Vagina (tissue), 2 donors: ENCODE results near the gene BST1. TPM values are rescaled to one million over a fixed set of nuclear protein-coding genes. Genes with fewer than 3 reads are reported as not detected.
A peak's percentile ranks its signal among the peaks of the same experiment; 100 is the strongest.

ENCODE experiments used
- DNase-seq, 2 donors: peaks; one replicate each; pipeline ENCODE4 v3.0.0-alpha.2; 2017; ENCODE audit errors: extremely low spot score in 2 of 2
- H3K27ac ChIP-seq: fragments of 200-600 bp; sonication (generic); one replicate; pipeline ENCODE4 v1.5.1; 2019
- H3K27me3 ChIP-seq: fragments of 200-600 bp; sonication (generic); one replicate; pipeline ENCODE4 v1.5.1; 2019
- H3K36me3 ChIP-seq, 2 donors: fragments of 200-600 bp; sonication (generic); one replicate each; pipeline ENCODE4 v1.5.1; 2017 to 2019
- H3K4me1 ChIP-seq: fragments of 200-600 bp; sonication (generic); one replicate; pipeline ENCODE4 v1.5.1; 2019
- H3K4me3 ChIP-seq, 2 donors: fragments of 200-600 bp; sonication (generic); 1 replicate in 1 of 2; 2 replicates in 1 of 2; pipeline ENCODE4 v1.5.1; 2016 to 2019
- H3K9me3 ChIP-seq: fragments of 200-600 bp; sonication (generic); one replicate; pipeline ENCODE4 v1.5.1; 2019
- POLR2A ChIP-seq, 2 donors: fragments of 450-650 bp; IDR thresholded peaks; one replicate each; pipeline ENCODE4 v1.6.1; 2017; ENCODE audit warnings: antibody characterized with exemption in 2 of 2, mild to moderate bottlenecking in 2 of 2, moderate library complexity in 2 of 2
- POLR2AphosphoS5 ChIP-seq, 2 donors: sonication (generic); formaldehyde crosslinking; IDR thresholded peaks; one replicate each; pipeline ENCODE4 v1.9.0; 2017; ENCODE audit warnings: antibody characterized with exemption in 2 of 2, mild to moderate bottlenecking in 2 of 2, low read depth in 1 of 2; ENCODE audit not compliant: insufficient read depth in 1 of 2
- intact Hi-C: fragments of 100-400 bp; cut with DNase I; formaldehyde crosslinking; loops from one replicate; pipeline ENCODE4 v1.15.1; 2023
- total RNA-seq: library from RNA; depleted of rRNA; stranded (reverse); fragments of >200 nt; gene quantifications from one replicate; pipeline ENCODE4 v1.2.3, GENCODE V29; 2016
- TF ChIP-seq, protein P1 (sequence below), 3 experiments: fragments of 450-650 bp in 2 of 3; fragments of 200-600 bp in 1 of 3; sonication (generic) in 1 of 3; IDR thresholded peaks; one replicate each; pipeline ENCODE4 v1.5.1; 2017 to 2019; ENCODE audit warnings: antibody characterized with exemption in 3 of 3, mild to moderate bottlenecking in 2 of 3, moderate library complexity in 2 of 3

BST1 gene
- total RNA-seq, 1 donor from 2014 or later, result 5.2 TPM

DNA sequence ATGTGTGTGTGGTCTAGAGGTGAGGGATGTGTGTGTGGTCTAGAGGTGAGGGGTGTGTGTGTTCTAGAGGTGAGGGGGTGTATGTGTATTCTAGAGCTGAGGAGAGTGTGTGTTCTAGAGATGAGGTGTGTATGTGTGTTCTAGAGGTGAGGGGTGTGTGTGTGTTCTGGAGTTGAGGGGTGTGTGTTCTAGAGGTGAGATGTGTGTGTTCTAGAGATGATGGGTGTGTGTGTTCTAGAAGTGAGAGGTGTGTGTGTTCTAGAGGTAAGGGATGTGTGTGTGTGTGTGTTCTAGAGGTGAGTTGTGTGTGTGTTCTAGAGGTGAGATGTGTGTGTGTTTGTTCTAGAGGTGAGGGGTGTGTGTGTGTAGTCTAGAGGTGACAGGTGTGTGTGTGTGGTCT lies 1.3 kb downstream of the BST1 start:
- intact Hi-C loops, result no loop called here
- Histone ChIP-seq H3K9me3 (no peaks in the 10 kb centered on the region), H3K27me3 (no peaks in the 10 kb centered on the region), H3K36me3 (no peaks in the 10 kb centered on the region), H3K4me1 (peaks cover 7% of the 10 kb centered on the region), H3K4me3 (no peak overlapping the region), H3K27ac (no peak overlapping the region)
- TF ChIP-seq, protein P1, sequence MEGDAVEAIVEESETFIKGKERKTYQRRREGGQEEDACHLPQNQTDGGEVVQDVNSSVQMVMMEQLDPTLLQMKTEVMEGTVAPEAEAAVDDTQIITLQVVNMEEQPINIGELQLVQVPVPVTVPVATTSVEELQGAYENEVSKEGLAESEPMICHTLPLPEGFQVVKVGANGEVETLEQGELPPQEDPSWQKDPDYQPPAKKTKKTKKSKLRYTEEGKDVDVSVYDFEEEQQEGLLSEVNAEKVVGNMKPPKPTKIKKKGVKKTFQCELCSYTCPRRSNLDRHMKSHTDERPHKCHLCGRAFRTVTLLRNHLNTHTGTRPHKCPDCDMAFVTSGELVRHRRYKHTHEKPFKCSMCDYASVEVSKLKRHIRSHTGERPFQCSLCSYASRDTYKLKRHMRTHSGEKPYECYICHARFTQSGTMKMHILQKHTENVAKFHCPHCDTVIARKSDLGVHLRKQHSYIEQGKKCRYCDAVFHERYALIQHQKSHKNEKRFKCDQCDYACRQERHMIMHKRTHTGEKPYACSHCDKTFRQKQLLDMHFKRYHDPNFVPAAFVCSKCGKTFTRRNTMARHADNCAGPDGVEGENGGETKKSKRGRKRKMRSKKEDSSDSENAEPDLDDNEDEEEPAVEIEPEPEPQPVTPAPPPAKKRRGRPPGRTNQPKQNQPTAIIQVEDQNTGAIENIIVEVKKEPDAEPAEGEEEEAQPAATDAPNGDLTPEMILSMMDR (IDR thresholded peaks at IDR 0.05), result no peak
- TF ChIP-seq POLR2AphosphoS5 (IDR thresholded peaks at IDR 0.05; ENCODE audit: insufficient read depth in 1 of 2, low read depth in 1 of 2) (no peak), POLR2A (IDR thresholded peaks at IDR 0.05) (no peak)
- no peak for DNase-seq

DNA sequence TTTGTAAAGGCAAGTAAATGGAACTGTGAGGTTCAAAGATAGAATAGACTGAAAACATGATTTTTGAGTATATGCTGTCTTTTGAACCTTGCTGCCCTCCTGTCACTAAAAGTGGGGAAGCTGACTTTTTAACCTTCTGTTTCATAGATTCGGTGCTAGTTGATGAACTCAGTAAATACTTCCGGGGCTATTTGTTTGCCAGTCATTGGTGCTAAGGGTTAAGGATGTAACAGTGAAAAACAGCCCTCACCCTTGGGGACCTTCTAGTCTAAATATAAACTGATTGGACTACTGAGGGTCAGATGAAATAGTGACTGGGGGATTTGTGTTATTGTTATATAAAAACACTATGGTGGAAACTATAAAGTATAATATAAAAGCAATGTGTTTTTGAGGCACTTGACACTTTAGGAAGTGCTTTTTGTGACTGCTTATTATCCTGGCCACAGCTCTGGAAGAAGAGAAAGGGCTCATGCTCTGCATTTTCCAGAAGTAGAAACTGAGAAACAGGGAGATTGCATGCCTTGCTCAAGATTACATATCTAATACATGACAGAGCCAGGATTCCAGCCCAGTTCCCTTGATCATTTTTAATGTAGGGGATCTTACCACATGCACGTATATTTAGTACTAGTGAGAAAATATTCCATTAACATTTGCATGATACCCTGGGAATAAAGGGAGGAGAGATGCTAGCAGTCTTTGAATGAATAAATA lies 3.9 kb downstream of the BST1 start:
- H3K27ac ChIP-seq, result peak overlapping the region; percentile 31
- intact Hi-C loops, result no loop called here
- H3K9me3 ChIP-seq, result no peaks in the 10 kb centered on the region
- no peak overlapping the region for H3K4me3 ChIP-seq
- TF ChIP-seq POLR2AphosphoS5 (IDR thresholded peaks at IDR 0.05; ENCODE audit: insufficient read depth in 1 of 2, low read depth in 1 of 2) (no peak), POLR2A (IDR thresholded peaks at IDR 0.05) (no peak)
- TF ChIP-seq, protein P1 (IDR thresholded peaks at IDR 0.05), result no peak
- no peak for DNase-seq
- peaks cover 7% of the 10 kb centered on the region for H3K4me1 ChIP-seq
- no peaks in the 10 kb centered on the region for H3K36me3 ChIP-seq
- H3K27me3 ChIP-seq, result no peaks in the 10 kb centered on the region

DNA sequence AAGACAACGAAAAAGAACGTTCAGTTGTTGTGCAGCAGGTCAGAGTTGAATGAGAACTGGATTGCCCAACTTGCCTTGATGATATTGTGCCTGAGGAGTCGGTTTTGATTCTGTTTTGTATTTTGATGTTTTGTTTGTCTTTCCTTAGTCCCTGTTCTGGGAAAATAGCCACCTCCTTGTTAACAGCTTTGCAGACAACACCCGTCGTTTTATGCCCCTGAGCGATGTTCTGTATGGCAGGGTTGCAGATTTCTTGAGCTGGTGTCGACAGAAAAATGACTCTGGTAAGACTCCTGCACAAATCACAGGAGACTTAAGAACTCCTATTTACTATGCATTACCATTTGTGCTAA lies 4.5 kb downstream of the BST1 start:
- TF ChIP-seq POLR2AphosphoS5 (IDR thresholded peaks at IDR 0.05; ENCODE audit: insufficient read depth in 1 of 2, low read depth in 1 of 2) (no peak), POLR2A (IDR thresholded peaks at IDR 0.05) (no peak)
- TF ChIP-seq, protein P1 (IDR thresholded peaks at IDR 0.05), result no peak
- Histone ChIP-seq H3K27me3 (no peaks in the 10 kb centered on the region), H3K27ac (no peak overlapping the region), H3K4me1 (peaks cover 6% of the 10 kb centered on the region), H3K36me3 (no peaks in the 10 kb centered on the region), H3K9me3 (no peaks in the 10 kb centered on the region), H3K4me3 (no peak overlapping the region)
- DNase-seq, result no peak
- intact Hi-C loops, result no loop called here

DNA sequence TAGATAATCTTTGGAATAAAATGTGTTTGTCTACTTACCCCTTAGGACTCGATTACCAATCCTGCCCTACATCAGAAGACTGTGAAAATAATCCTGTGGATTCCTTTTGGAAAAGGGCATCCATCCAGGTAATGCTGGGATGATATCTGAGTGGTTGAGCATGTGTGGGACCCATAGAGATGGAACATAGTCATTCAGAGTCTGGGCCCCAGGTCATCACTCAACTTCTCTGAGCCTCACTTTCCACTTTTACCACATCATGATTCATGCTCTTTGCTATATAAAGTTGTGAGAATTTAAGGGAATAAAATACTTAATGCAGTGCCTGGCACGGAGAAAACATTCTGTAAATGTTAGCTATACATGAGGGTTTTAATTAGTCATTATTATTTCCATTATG lies 8.9 kb downstream of the BST1 start:
- Histone ChIP-seq H3K36me3 (no peaks in the 10 kb centered on the region), H3K4me3 (no peak overlapping the region), H3K9me3 (no peaks in the 10 kb centered on the region), H3K27ac (no peak overlapping the region), H3K27me3 (no peaks in the 10 kb centered on the region), H3K4me1 (no peaks in the 10 kb centered on the region)
- intact Hi-C loops, result no loop called here
- DNase-seq, result no peak
- TF ChIP-seq, protein P1 (IDR thresholded peaks at IDR 0.05), result no peak

DNA sequence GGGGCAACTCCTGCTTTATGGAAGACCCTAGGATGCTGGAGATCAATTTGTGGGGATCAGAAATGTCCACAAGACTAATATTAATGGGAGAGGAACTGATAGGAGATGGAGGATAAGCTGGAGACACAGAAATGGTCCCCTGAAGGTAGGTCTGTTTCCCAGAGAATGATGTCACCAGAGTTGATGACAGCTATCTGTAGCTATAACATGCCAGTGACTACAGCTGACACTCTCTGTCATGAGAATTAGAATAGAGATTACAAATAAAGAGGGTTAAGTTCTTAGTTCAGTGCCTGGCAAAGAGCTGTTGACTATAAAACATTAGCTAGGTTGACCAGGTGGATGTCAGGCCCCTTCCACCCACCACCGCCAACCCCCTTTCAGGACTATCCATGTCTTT lies 9.3 kb downstream of the BST1 start:
- no peak for TF ChIP-seq POLR2AphosphoS5 (IDR thresholded peaks at IDR 0.05; ENCODE audit: insufficient read depth in 1 of 2, low read depth in 1 of 2)
- TF ChIP-seq, protein P1 (IDR thresholded peaks at IDR 0.05), result no peak
- no peak for TF ChIP-seq POLR2A (IDR thresholded peaks at IDR 0.05)
- Histone ChIP-seq H3K4me1 (no peaks in the 10 kb centered on the region), H3K27ac (no peak overlapping the region), H3K27me3 (no peaks in the 10 kb centered on the region), H3K36me3 (no peaks in the 10 kb centered on the region), H3K9me3 (no peaks in the 10 kb centered on the region), H3K4me3 (no peak overlapping the region)
- intact Hi-C loops, result no loop called here
- DNase-seq, result no peak
